HG02943 (cell line): ENCODE data around the gene GCLM.
"Not testable (repeated sequence)": the region's sequence is repeated elsewhere in the genome, so short reads cannot be mapped to it uniquely, and the experiment has no call there.

ENCODE experiments used
- ATAC-seq: cut with Tn5 transposase; IDR thresholded peaks from one replicate; pipeline ENCODE4 v1.9.1; 2021; ENCODE audit warnings: mild to moderate bottlenecking, low read depth, moderate library complexity; ENCODE audit not compliant: unreplicated experiment

The GCLM gene

GRCh38 chr1:93909146-93910050 is at the start of gene GCLM:
TSS of gene GCLM (minus strand) at chr1:93909430. CDS start at chr1:93909163, 267 bp downstream.
- ATAC-seq: peak; percentile 86

DNA sequence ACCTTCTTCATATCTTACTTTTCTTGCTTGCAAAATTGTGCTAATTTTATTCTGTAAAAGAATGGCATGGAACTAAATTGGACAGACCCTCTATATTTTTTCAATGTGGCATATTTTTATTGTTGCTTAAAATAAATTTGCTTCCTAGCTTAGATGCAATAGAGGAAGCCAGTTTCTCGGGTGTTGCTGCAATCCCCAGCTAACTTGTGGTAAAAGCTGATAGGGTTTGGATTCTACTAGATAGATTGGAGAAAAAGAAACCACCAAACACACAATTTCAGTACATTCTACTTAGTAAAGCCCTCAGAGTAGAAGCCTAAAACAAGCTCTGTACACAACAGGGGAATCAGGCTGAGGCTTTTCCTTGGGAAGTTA is 49.5 kb upstream of the GCLM start:
- no peak for ATAC-seq

DNA sequence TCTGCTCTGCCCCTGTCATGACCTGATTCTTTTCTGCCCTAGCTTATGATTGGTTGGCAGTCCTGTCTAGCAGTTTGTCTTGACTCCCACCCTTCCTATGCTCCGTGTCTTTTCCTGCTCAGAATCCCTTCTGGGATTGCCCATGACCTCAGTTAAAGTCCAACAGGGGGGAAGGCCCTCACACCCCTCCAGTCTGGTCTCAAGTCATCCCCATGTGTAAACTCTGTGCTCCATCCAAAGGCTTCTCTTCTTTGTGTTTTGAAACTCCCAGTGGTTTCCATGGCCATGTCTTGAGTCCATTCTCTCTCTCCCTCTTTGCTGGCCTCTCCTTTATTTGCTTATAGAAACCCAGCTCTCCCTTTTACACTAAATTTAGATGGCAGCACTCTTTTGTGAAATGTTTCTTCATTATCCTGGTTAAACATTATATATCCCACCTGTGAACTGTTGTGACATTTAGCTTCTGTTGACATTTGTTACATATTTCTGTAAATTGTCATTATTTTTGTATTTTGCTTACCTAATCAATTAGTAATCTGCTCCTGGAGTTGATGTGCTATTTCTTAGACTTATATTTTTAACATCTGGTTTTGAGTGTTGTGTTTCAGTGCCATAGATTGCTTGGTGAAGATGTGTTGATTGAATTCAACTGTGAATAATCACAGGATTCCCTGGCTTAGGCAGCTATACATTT is 48.9 kb upstream of the GCLM start:
- ATAC-seq: no peak

DNA sequence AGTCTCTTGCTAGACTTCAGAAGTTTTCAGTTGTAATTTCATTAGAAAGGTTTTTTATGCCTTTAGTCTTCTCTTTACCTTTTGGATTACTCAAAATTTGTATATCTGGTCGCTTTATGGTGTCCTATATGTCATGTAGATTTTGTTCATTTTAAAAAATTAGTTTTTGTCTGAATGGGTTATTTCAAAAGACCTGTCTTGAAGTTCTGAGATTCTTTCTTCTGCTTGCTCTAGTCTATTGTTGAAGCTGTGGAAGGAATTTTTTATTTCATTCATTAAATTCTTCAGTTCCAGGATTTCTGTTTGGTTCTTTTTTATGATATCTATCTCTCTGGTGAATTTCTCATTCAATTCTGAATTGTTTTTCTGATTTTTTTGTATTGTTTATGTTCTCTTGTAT is 46.5 kb upstream of the GCLM start:
- no peak for ATAC-seq

DNA sequence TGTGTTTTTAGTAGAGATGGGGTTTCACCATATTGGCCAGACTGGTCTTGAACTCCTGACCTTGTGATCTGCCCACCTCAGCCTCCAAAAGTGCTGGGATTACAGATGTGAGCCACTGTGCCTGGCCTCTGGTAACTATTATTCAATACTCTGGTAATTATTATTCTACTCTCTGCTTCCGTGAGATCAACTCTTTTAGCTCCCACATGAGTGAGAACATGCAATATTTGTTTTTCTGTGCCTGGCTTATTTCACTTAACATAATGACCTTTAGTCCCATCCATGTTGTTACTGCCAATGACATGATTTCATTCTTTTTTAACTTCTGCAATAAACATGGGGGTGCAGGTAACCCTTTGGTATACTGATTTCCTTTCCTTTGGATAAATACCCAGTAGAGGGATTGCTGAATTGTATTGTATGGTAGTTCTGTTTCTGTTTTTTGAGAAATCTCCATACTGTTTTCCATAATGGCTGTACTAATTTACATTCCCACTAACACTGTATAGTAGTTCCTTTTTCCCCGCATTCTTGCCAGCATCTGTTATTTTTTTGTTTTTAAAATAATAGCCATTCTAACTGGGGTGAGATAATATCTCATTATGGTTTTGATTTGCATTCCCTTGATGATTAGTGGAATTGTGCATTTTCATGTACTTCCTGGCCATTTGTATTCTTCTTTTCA is 37.9 kb upstream of the GCLM start:
- ATAC-seq: not testable (repeated sequence)

DNA sequence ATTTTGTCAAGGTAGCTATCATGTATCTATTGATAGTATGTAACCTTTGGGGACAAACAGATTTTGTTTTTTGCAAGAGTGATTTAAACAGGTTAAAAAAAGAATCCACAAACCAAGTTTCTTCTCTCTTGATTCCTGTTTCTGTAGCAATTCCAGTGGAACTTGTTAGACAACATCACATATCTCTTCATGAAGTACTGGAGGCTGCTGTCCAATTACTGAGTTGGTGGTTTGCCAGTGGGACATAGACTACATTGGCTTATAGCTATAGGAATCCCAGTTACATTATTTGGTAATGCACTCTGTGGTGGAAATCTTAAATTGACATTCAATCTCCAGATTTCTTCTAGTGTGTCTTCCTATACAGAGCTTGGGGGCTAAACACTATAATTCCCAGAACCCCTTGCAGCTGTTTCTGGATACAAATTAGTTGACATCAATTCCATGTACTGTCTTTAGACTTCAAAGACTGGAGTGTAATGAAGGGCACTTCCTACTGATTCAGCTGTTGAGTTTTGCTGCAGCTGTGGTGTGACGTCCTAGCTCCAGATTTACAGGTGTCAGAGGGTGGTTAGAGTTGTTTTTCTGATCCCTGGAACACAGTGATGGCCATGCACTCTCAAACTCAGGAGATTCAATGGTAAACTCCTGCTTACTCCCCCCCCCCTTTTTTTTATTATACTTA is 29.4 kb upstream of the GCLM start:
- ATAC-seq: no peak

- ATAC-seq: no peak
These were observed 28.8 kb upstream of the GCLM start for GRCh38 chr1:93937997-93938396.

DNA sequence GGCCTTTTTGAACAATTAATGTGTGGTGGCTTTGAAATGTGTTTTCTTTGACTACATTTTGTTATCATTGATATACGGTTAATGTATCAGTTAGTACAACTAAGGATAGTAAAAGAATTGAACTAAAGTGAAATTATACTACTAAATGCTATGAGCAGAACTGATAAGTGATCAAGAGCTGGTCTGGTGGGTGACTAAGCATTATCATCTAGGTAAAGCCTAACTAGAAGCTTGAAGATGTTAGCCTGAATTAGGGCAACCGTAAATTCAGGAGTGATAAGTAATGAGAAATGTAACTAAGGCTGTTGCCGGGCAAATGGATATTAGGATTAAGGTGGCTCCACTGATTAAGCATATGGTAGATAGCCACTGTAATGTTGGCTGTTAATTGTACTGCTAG is 16.0 kb upstream of the GCLM start:
- ATAC-seq: no peak

GRCh38 chr1:93919780-93920179 is 10.6 kb upstream of the GCLM start:
- ATAC-seq: no peak

DNA sequence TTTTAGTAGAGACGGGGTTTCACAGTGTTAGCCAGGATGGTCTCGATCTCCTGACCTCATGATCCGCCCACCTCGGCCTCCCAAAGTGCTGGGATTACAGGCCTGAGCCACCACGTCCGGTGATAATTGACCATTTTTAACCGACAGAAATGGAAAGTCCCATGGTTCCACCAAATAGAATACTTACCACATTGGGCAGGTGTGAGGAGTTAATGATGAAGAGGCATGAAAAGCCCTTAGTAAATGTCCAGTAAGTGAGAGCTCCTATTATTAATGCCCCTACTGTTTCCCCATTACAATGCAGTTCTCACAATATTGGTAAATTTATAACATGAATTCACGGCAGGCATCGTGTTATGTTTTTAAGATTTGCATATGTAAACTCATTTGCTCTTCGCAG is 8.1 kb upstream of the GCLM start:
- no peak for ATAC-seq

- not testable (repeated sequence) for ATAC-seq
These were observed 1.6 kb upstream of the GCLM start for GRCh38 chr1:93910880-93911279.

- ATAC-seq: no peak
These were observed 1.1 kb upstream of the GCLM start for GRCh38 chr1:93910305-93910704.

GRCh38 chr1:93908394-93909145 is 660 bp downstream of the GCLM start:
- ATAC-seq: peak; percentile 39

- no peak for ATAC-seq
These were observed 1.5 kb downstream of the GCLM start for GRCh38 chr1:93907718-93908117.

- ATAC-seq: no peak
These were observed 2.8 kb downstream of the GCLM start for GRCh38 chr1:93906480-93906879.

DNA sequence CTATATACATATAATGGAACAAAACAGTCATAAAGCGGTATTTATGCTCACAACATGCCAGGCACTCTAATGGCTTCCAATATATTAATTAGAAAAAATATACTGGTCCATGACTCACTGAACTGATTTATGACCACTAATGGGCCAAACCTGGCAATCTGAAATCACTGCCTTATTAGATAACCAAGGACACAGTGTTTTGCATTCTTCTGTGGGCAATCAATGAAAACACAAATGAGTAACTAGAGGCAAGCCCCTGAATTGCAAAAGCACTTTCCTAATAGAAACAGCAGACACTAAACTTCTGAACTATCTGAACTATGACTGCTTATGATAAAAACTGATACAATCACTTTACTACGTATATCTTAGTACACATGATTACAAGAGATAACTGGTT is 3.5 kb downstream of the GCLM start:
- no peak for ATAC-seq

DNA sequence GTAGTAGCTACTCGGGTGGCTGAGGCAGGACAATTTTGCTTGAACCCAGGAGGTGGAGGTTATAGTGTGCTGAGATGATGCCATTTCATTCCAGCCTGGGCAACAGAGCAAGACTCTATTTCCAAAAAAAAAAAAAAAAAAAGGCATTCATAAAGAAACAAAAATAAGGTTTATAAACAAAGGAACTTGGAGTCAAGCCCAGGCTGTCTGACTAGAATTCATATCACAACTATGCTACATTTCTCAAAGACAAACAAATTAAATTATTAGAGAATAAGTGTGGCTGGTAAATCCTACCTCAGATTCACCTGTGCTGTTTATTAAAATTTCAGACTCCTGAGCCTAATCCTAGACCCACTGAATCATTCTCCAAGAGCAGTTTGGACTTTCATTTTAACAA is 4.2 kb downstream of the GCLM start:
- ATAC-seq: no peak

DNA sequence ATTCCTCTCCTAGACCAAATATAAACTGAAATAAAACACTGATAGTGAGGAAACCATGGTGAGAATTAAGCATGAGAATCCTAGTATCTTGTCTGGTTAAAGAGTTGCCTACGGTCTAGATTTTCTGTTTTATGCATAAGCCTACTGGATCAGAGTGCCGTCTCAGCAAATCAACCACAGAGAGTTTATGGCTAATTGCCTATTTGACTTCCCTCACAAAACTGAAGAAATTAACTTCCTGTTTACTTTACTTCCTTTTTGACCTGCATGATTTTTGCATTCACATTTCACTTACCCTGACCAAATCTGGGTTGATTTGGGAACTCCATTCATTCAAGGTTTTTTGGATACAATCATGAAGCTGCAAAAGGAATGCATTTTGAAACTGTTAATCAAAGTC is 5.0 kb downstream of the GCLM start:
- ATAC-seq: no peak

DNA sequence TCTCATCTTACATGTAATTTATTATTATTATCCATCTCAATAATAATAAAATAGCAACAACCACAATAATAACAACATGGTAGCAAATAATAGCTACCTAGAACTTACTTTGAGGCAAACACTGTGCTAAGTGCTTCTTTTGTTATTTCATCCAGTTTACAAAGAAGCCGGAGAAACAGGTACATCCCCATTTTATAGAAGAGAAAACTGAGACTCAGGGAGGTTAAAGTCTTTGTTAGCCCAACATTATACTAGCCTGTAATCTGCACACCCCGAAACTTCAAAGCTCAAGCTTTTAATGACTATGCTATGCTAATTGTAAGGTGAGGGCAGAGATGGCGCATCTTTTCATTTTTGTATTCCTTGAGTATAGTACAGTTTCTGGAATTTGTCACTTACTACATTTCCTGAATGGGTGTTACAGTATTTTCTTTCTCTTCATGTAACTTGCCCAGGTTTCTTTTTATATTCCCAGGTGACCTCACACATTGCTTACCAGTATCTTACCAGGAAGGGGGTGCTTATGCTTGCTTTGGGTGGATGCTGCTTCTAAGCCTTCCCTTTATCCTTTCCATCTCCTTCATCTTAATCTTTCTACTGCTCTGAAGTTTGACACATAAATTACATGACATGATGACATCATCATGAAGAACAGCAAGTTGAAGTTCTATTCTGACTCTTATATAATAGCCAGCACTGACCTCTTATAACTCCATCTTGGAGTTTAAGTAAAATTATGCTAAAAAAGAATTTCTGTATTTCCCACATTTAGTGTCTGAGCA is 8.3 kb downstream of the GCLM start:
- ATAC-seq: no peak
